LNCaP clone FGC (cell line): ENCODE measurements around the gene FSTL5.

Experiments
- DNase-seq: peaks from one replicate; pipeline ENCODE4 v3.0.0-alpha.2; 2011; ENCODE audit warnings: low read depth
- H3K4me3 ChIP-seq: 2 replicates; pipeline ENCODE4 v1.5.1; 2011; ENCODE audit warnings: mild to moderate bottlenecking, low read depth, low read length, control low read depth
- CTCF ChIP-seq: IDR thresholded peaks from 2 replicates; pipeline ENCODE4 v1.5.1; 2012; ENCODE audit warnings: mild to moderate bottlenecking; ENCODE audit not compliant: control insufficient read depth, insufficient read depth; ENCODE audit errors: extremely low read depth

Gene FSTL5

DNA sequence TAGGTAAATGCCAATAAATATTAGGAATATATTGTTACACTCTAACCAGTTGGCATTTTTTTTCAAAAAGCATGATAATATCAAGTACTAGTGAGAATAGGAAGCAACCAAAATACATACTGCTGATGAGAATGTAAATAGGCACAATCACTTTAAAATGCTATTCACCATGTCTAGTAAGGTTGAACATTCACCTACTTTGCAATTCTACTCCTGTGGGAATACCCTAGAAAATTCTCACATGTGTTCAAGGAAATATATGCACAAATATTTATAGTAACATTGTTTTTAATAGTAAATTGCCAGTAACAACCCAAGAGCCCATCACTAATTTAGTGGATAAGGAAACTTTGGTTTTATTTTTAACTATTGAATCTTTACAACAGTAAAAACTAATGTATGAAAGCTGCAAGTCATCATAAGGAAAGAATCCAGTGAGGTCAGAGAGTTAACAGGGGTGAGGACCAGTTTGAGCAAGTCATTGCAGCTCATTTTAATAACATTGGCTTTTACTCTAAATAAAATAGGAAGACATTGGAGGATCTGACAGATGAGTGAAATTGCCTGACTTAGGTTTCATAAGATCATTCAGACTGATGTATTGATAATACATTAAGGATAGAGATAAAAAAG is 23.6 kb downstream of the FSTL5 start:
- no peak overlapping the region for H3K4me3 ChIP-seq
- no peak for DNase-seq
- TF ChIP-seq CTCF, result no peak

DNA sequence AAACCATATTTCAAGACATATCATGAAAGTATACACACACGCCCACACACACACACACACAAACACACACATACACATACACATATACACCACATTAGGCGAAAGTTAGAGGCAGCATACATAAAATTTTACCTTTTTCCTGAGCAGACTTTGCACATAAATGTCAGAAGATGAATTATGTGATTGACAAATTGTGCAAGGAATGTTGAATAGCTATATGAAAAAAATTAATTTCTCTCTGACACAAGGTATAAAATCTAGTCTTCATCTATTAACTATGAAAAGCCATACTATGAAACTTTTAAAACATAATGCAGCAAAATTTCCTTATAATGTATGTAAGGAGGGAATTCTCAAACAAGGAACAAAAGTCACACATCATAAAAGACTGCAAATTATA is 24.4 kb downstream of the FSTL5 start:
- no peak for TF ChIP-seq CTCF
- H3K4me3 ChIP-seq, result no peak overlapping the region
- no peak for DNase-seq

- TF ChIP-seq CTCF, result peak; percentile 24; the same call in 1 of the 2 replicates
- no peak overlapping the region for H3K4me3 ChIP-seq
- no peak for DNase-seq
These were observed 32.5 kb downstream of the FSTL5 start for GRCh38 chr4:162131256-162131655.

- no peak for TF ChIP-seq CTCF
- H3K4me3 ChIP-seq, result no peak overlapping the region
- no peak for DNase-seq
These were observed 37.1 kb downstream of the FSTL5 start for GRCh38 chr4:162126729-162127128.

GRCh38 chr4:162117051-162117450 is 46.7 kb downstream of the FSTL5 start:
- no peak overlapping the region for H3K4me3 ChIP-seq
- DNase-seq, result no peak
- TF ChIP-seq CTCF, result no peak

- TF ChIP-seq CTCF, result no peak
- H3K4me3 ChIP-seq, result no peak overlapping the region
- no peak for DNase-seq
These were observed 47.6 kb downstream of the FSTL5 start for GRCh38 chr4:162116095-162116779.

DNA sequence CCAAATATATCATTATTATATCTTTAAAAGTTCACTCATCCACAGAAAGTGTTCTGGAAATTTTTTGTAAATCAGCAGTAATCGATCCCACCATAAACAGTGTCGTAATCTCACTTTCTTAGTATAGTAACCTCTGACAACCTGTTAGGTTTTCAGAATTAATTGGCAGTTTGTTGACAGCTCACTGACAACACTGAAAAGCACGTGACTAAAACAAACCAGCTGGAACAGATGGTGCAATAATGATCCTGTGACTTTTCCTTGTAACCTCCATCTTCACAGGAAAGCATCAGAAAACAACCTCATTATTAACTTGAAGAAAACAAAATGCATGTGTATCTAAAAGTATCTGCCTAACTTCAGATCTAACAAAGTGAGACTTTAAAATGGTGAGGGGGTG is 48.5 kb downstream of the FSTL5 start:
- no peak for TF ChIP-seq CTCF
- no peak overlapping the region for H3K4me3 ChIP-seq
- DNase-seq, result peak; percentile 66
